OCI-LY1 (cell line): ENCODE results near the gene ROR2.

Experiments
- CTCF ChIP-seq: fragments of 200-600 bp; sonication (generic), shearing (Covaris generic); IDR thresholded peaks from 2 replicates; pipeline ENCODE4 v1.5.1; 2017; ENCODE audit warnings: mild to moderate bottlenecking, antibody characterized with exemption, low read length, moderate library complexity, mixed read lengths
- EZH2 ChIP-seq: fragments of 200-600 bp; sonication (generic), shearing (Covaris generic); IDR thresholded peaks from 2 replicates; pipeline ENCODE4 v1.8.0; 2017; ENCODE audit warnings: borderline replicate concordance, mixed run types, mild to moderate bottlenecking, antibody characterized with exemption, low read length, moderate library complexity, mixed read lengths

- TF ChIP-seq CTCF = no peak
- TF ChIP-seq EZH2 = no peak
Measured at GRCh38 chr9:91816356-91816755, 133.7 kb downstream of the ROR2 start.
